HEK293 (cell line): ENCODE data around the gene PPFIA3.

Experiments used
- CTCF ChIA-PET: fragments of 350-600 bp; formaldehyde crosslinking; extraction: SDS; loops from one replicate; lab custom pipeline; 2021; ENCODE audit warnings: antibody characterized with exemption; lab: Yijun Ruan, JAX
- POLR2A ChIA-PET: fragments of 300-600 bp; formaldehyde crosslinking; extraction: SDS; loops from one replicate; lab custom pipeline; 2020; ENCODE audit warnings: antibody characterized with exemption, inconsistent platforms; lab: Yijun Ruan, JAX
- H3K27ac ChIP-seq: fragments of 200-500 bp; sonication (Bioruptor generic); 2 replicates; pipeline ENCODE4 v1.5.1; 2014; ENCODE audit warnings: low read depth, low read length, control low read depth, inconsistent platforms; ENCODE audit errors: extremely low read depth
- H3K36me3 ChIP-seq, 2 experiments: fragments of 200-500 bp in 1 of 2; sonication (Bioruptor generic) in 1 of 2; 1 replicate in 1 of 2; 2 replicates in 1 of 2; pipeline ENCODE4 v1.5.1; 2014 to 2017; ENCODE audit warnings: inconsistent platforms in 2 of 2, low read length in 2 of 2; ENCODE audit not compliant: control insufficient read depth in 2 of 2, insufficient read depth in 1 of 2
- H3K4me1 ChIP-seq: fragments of 200-500 bp; sonication (Bioruptor generic); 2 replicates; pipeline ENCODE4 v1.5.1; 2014; ENCODE audit warnings: mild to moderate bottlenecking, low read length, inconsistent platforms; ENCODE audit not compliant: control insufficient read depth, insufficient read depth
- H3K4me3 ChIP-seq: 2 replicates; pipeline ENCODE4 v1.5.1; 2011; ENCODE audit warnings: low read depth, mild to moderate bottlenecking, control low read depth, low read length, moderate library complexity
- H3K9me3 ChIP-seq: fragments of 200-500 bp; sonication (Bioruptor generic); 2 replicates; pipeline ENCODE4 v1.5.1; 2014; ENCODE audit warnings: low read depth, low read length, inconsistent platforms; ENCODE audit not compliant: control insufficient read depth, insufficient read depth
- EGR2 ChIP-seq: fragments of 450-650 bp; formaldehyde crosslinking; IDR thresholded peaks from 2 replicates; pipeline ENCODE4 v1.5.1; 2016; ENCODE audit warnings: low read depth, missing biosample characterization, missing genetic modification characterization
- HOXA7 ChIP-seq: sonication (generic); formaldehyde crosslinking; IDR thresholded peaks from 2 replicates; pipeline ENCODE4 v1.8.1; 2022; ENCODE audit warnings: missing genetic modification reagents, borderline replicate concordance
- HOXC10 ChIP-seq: sonication (generic); formaldehyde crosslinking; IDR thresholded peaks from 2 replicates; pipeline ENCODE4 v1.8.1; 2023; ENCODE audit warnings: mild to moderate bottlenecking, missing genetic modification reagents
- KLF8 ChIP-seq: fragments of 450-650 bp; formaldehyde crosslinking; IDR thresholded peaks from 2 replicates; pipeline ENCODE4 v1.5.1; 2016; ENCODE audit warnings: missing biosample characterization, missing genetic modification characterization
- KLF9 ChIP-seq: fragments of 450-650 bp; formaldehyde crosslinking; IDR thresholded peaks from 2 replicates; pipeline ENCODE4 v1.5.1; 2016; ENCODE audit warnings: missing biosample characterization, missing genetic modification characterization, low read depth
- REST ChIP-seq: fragments of 450-650 bp; formaldehyde crosslinking; IDR thresholded peaks from 2 replicates; pipeline ENCODE4 v1.5.1; 2016; ENCODE audit warnings: missing biosample characterization, missing genetic modification characterization
- SP2 ChIP-seq: fragments of 450-650 bp; formaldehyde crosslinking; IDR thresholded peaks from 2 replicates; pipeline ENCODE4 v1.5.1; 2016; ENCODE audit warnings: missing biosample characterization, missing genetic modification characterization
- SP3 ChIP-seq: fragments of 450-650 bp; formaldehyde crosslinking; IDR thresholded peaks from 2 replicates; pipeline ENCODE4 v1.5.1; 2016; ENCODE audit warnings: missing biosample characterization, missing genetic modification characterization
- TRIM28 ChIP-seq: IDR thresholded peaks from 2 replicates; pipeline ENCODE4 v1.6.1; 2011; ENCODE audit warnings: low read length, control low read depth, borderline replicate concordance
- ZBTB48 ChIP-seq: fragments of 450-650 bp; formaldehyde crosslinking; IDR thresholded peaks from 2 replicates; pipeline ENCODE4 v1.5.1; 2016; ENCODE audit warnings: missing biosample characterization, missing genetic modification characterization
- ZFP37 ChIP-seq: fragments of 450-650 bp; formaldehyde crosslinking; IDR thresholded peaks from 2 replicates; pipeline ENCODE4 v1.5.1; 2016; ENCODE audit warnings: missing biosample characterization, missing genetic modification characterization
- ZFP41 ChIP-seq: fragments of 450-650 bp; formaldehyde crosslinking; IDR thresholded peaks from 2 replicates; pipeline ENCODE4 v1.5.1; 2016; ENCODE audit warnings: missing biosample characterization, missing genetic modification characterization, borderline replicate concordance
- ZNF133 ChIP-seq: fragments of 450-650 bp; formaldehyde crosslinking; IDR thresholded peaks from 2 replicates; pipeline ENCODE4 v1.5.1; 2016; ENCODE audit warnings: missing biosample characterization, missing genetic modification characterization
- ZNF16 ChIP-seq: fragments of 450-650 bp; formaldehyde crosslinking; IDR thresholded peaks from 2 replicates; pipeline ENCODE4 v1.5.1; 2016; ENCODE audit warnings: low read depth, missing biosample characterization, missing genetic modification characterization
- ZNF2 ChIP-seq: fragments of 450-650 bp; formaldehyde crosslinking; IDR thresholded peaks from 2 replicates; pipeline ENCODE4 v1.5.1; 2016; ENCODE audit warnings: missing biosample characterization, missing genetic modification characterization
- ZNF211 ChIP-seq: fragments of 450-650 bp; formaldehyde crosslinking; IDR thresholded peaks from 2 replicates; pipeline ENCODE4 v1.5.1; 2016; ENCODE audit warnings: low read depth, missing biosample characterization, missing genetic modification characterization
- ZNF354C ChIP-seq: fragments of 450-650 bp; formaldehyde crosslinking; IDR thresholded peaks from 2 replicates; pipeline ENCODE4 v1.5.1; 2016; ENCODE audit warnings: missing biosample characterization, missing genetic modification characterization, low read depth, borderline replicate concordance
- ZNF37A ChIP-seq: fragments of 450-650 bp; IDR thresholded peaks from 2 replicates; pipeline ENCODE4 v1.5.1; 2018; ENCODE audit warnings: missing biosample characterization, missing genetic modification characterization
- ZNF433 ChIP-seq: fragments of 450-650 bp; formaldehyde crosslinking; IDR thresholded peaks from 2 replicates; pipeline ENCODE4 v1.5.1; 2016; ENCODE audit warnings: missing biosample characterization, missing genetic modification characterization, low read depth
- ZNF473 ChIP-seq: fragments of 450-650 bp; formaldehyde crosslinking; IDR thresholded peaks from 2 replicates; pipeline ENCODE4 v1.5.1; 2017; ENCODE audit warnings: missing biosample characterization, missing genetic modification characterization
- ZNF513 ChIP-seq: fragments of 450-650 bp; IDR thresholded peaks from 2 replicates; pipeline ENCODE4 v1.5.1; 2018; ENCODE audit warnings: missing biosample characterization, missing genetic modification characterization
- ZNF658 ChIP-seq: fragments of 450-650 bp; formaldehyde crosslinking; IDR thresholded peaks from 2 replicates; pipeline ENCODE4; 2016; ENCODE audit warnings: missing biosample characterization, missing genetic modification characterization
- ZNF677 ChIP-seq: fragments of 450-650 bp; IDR thresholded peaks from 2 replicates; pipeline ENCODE4 v1.5.0; 2018; ENCODE audit warnings: missing biosample characterization, mild to moderate bottlenecking, missing genetic modification characterization, moderate library complexity
- TF ChIP-seq, protein P1 (sequence below): fragments of 450-650 bp; formaldehyde crosslinking; IDR thresholded peaks from 2 replicates; pipeline ENCODE4 v1.5.1; 2017; ENCODE audit warnings: missing biosample characterization, missing genetic modification characterization

PPFIA3 gene

GRCh38 chr19:49196527-49197240, 77.3 kb downstream of the PPFIA3 start:
- no peaks in the 10 kb centered on the region for H3K9me3 ChIP-seq
- no peaks in the 10 kb centered on the region for H3K4me1 ChIP-seq
- TF ChIP-seq ZNF211 (tag by site-specific recombination) (no peak), HOXA7 (CRISPR knock-in tag) (no peak), ZNF2 (tag by site-specific recombination) (no peak), KLF9 (no peak), ZBTB48 (tag by site-specific recombination) (no peak), REST (tag by site-specific recombination) (no peak), TRIM28 (no peak), HOXC10 (CRISPR knock-in tag) (no peak), ZNF16 (tag by site-specific recombination) (no peak)
- peaks cover 0 to 9% of the 10 kb centered on the region in 2 experiments; a peak in 2 of 3 replicates for H3K36me3 ChIP-seq
- no peak overlapping the region for H3K27ac ChIP-seq
- CTCF ChIA-PET: interaction anchor here (0.5 to 6.4 kb wide), 14 partner anchors 11 to 1681 kb away, joined by 3 to 93 read pairs (median 12); partner anchors contain the start of gene LIN7B
- H3K4me3 ChIP-seq: no peak overlapping the region
- POLR2A ChIA-PET: interaction anchor here (0.5 kb wide), 1 partner anchor 288 kb away, joined by 3 read pairs; no protein-coding TSS in a partner anchor

DNA sequence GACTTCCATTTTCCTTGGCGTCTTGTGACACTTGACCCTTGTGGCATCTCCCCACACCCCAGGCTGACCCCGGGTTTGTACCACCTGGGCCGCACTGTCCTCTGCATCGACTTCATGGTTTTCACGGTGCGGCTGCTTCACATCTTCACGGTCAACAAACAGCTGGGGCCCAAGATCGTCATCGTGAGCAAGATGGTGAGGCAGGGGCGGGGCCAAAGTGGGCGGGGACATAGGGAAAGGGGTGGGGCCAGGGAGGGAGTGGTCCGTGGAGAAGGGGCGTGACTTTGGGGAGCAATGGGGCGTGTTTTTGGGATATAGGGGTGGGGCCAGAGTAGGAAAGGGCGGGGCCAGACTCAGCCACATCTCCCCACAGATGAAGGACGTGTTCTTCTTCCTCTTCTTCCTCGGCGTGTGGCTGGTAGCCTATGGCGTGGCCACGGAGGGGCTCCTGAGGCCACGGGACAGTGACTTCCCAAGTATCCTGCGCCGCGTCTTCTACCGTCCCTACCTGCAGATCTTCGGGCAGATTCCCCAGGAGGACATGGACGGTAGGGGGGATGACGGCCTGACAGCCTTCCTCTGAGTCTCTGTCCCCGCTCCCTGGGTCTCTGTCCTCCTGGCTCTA, 81.0 kb downstream of the PPFIA3 start:
- CTCF ChIA-PET: interaction anchor here (1.2 to 6.4 kb wide), 8 partner anchors 8 to 103 kb away, joined by 4 to 93 read pairs (median 56); no protein-coding TSS in a partner anchor
- Histone ChIP-seq H3K36me3 (peaks cover 6 to 23% of the 10 kb centered on the region in 2 experiments; a peak in 2 of 3 replicates), H3K4me1 (no peaks in the 10 kb centered on the region), H3K4me3 (no peak overlapping the region), H3K27ac (no peak overlapping the region), H3K9me3 (no peaks in the 10 kb centered on the region)
- POLR2A ChIA-PET: interaction anchor here (1.6 kb wide), 1 partner anchor 14 kb away, joined by 4 read pairs; no protein-coding TSS in a partner anchor
- TF ChIP-seq ZNF133 (tag by site-specific recombination) (no peak), ZNF513 (tag by site-specific recombination) (peak; percentile 53; the same call in 1 of the 2 replicates), REST (tag by site-specific recombination) (no peak), EGR2 (tag by site-specific recombination) (no peak), ZFP37 (tag by site-specific recombination) (no peak), SP2 (peak; percentile 38), ZNF354C (tag by site-specific recombination) (no peak), ZNF473 (no peak), ZNF658 (tag by site-specific recombination) (no peak), KLF9 (peak; percentile 47; the same call in 1 of the 2 replicates), ZNF433 (tag by site-specific recombination) (no peak), SP3 (tag by site-specific recombination) (peak; percentile 44; the same call in 1 of the 2 replicates), ZNF677 (tag by site-specific recombination) (no peak), ZNF37A (no peak), KLF8 (tag by site-specific recombination) (peak; percentile 70), ZFP41 (tag by site-specific recombination) (no peak)
- TF ChIP-seq, protein P1, sequence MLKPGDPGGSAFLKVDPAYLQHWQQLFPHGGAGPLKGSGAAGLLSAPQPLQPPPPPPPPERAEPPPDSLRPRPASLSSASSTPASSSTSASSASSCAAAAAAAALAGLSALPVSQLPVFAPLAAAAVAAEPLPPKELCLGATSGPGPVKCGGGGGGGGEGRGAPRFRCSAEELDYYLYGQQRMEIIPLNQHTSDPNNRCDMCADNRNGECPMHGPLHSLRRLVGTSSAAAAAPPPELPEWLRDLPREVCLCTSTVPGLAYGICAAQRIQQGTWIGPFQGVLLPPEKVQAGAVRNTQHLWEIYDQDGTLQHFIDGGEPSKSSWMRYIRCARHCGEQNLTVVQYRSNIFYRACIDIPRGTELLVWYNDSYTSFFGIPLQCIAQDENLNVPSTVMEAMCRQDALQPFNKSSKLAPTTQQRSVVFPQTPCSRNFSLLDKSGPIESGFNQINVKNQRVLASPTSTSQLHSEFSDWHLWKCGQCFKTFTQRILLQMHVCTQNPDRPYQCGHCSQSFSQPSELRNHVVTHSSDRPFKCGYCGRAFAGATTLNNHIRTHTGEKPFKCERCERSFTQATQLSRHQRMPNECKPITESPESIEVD (tag by site-specific recombination): no peak
